OCI-LY1 (cell line): Measurements from ENCODE around the gene ADAM17.

ENCODE experiments used
- EZH2 ChIP-seq: fragments of 200-600 bp; sonication (generic), shearing (Covaris generic); IDR thresholded peaks from 2 replicates; pipeline ENCODE4 v1.8.0; 2017; ENCODE audit warnings: borderline replicate concordance, mixed run types, mild to moderate bottlenecking, antibody characterized with exemption, low read length, moderate library complexity, mixed read lengths
- TF ChIP-seq, protein P1 (sequence below): fragments of 200-600 bp; sonication (generic), shearing (Covaris generic); IDR thresholded peaks from 2 replicates; pipeline ENCODE4 v1.5.1; 2017; ENCODE audit warnings: mild to moderate bottlenecking, antibody characterized with exemption, low read length, moderate library complexity, mixed read lengths

DNA sequence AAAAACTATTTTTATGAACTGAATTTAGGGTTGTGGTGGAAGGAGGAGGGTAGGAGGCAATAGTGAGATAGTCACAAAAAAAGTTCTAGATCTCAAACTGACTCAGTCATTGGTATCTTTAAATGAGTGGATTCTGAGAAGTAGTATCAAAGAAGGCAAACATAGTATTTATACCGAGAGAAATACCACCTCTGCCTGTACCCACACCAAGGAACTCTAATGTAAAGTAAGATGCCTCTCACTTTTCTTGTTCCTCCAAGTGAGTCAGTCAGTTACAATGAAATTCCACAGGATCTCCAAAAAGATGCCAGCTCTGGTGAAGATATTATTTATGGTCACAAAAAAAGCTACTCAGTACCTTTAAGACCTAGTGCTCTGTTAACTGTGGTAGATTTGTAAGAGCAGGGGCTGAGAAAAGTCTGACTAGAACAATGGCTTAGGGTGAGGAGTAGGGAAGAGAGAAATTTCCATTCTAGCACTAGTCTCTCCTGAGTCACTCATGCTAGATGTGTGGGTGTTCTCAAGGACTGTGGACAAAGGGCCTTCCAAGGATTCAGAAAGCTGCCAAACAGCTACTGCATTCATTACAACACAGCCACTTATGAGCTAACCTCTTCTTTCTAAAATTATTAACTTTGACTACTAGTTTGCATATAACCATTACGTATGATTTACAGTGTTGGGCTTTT lies 38.9 kb upstream of the ADAM17 start:
- TF ChIP-seq, protein P1, sequence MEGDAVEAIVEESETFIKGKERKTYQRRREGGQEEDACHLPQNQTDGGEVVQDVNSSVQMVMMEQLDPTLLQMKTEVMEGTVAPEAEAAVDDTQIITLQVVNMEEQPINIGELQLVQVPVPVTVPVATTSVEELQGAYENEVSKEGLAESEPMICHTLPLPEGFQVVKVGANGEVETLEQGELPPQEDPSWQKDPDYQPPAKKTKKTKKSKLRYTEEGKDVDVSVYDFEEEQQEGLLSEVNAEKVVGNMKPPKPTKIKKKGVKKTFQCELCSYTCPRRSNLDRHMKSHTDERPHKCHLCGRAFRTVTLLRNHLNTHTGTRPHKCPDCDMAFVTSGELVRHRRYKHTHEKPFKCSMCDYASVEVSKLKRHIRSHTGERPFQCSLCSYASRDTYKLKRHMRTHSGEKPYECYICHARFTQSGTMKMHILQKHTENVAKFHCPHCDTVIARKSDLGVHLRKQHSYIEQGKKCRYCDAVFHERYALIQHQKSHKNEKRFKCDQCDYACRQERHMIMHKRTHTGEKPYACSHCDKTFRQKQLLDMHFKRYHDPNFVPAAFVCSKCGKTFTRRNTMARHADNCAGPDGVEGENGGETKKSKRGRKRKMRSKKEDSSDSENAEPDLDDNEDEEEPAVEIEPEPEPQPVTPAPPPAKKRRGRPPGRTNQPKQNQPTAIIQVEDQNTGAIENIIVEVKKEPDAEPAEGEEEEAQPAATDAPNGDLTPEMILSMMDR, result no peak
- no peak for TF ChIP-seq EZH2
